Bone marrow (tissue), 2 donors: ENCODE results near the gene VAV3.
A peak's percentile ranks its signal among the peaks of the same experiment; 100 is the strongest.

Source experiments
- DNase-seq, 2 donors: peaks; one replicate each; lab custom pipeline; 2025; lab: John Stamatoyannopoulos, UW

The VAV3 gene

DNA sequence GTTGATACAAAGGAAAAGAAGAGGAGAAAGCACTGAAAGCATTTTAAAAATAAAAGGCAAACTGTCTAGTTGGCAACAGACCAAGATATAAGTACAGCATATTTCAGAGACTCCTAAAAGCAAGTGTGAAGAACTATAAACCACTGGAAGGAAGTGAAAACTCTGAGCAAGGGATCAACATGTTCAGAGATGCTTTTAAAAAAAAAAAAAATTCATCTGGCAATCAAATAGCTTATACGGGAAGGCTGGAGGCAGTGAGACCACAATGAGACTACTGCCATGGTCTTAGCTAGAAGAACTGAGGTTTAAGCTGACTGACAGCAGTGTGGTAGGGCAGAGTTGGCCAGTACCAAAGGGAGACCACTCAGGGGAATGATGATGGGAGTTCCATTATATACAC, 124.3 kb downstream of the VAV3 start:
- DNase-seq, result peak in 1 of 2 donors; percentile 62

DNA sequence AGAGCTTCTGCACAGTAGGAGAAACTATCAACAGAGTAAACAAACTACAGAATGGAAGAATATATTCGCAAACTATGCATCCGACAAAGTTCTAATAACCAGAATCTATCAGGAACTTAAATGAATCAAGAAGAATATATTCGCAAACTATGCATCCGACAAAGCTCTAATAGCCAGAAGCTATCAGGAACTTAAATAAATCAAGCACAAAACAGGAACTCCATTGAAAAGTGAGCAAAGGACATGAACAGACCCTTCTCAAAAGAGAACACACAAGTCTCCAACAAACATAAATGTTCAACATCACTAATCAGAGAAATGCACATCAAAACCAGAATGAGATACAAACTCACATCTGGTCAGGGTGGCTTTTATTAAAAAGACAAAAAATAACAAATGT, 126.9 kb downstream of the VAV3 start:
- peak in 1 of 2 donors; percentile 21 for DNase-seq

DNA sequence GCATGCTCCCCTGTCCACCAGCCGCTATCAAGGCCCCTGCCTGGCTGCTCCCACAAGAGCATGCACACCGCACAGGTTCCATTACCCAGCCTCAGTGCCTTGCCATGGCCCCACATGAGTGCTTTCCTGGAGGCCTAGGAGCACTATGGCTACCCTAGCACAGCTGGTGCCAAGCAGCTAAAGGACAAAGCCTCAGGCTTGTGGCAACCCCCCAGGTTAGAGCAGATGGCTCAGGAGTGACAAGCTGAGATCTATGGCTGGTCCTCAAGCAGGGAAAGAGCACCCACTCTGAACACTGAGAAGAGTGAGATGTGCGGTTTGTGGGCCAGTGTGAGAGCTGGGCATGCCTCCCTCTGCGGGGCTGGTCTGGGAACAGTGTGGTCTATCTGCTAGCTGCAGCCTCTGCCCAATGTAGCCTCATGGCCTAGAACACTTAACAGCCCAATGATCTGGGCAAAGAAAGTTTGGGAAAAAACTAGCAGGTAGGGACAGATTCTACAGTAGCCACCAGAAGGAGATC, 129.8 kb downstream of the VAV3 start:
- no peak for DNase-seq

DNA sequence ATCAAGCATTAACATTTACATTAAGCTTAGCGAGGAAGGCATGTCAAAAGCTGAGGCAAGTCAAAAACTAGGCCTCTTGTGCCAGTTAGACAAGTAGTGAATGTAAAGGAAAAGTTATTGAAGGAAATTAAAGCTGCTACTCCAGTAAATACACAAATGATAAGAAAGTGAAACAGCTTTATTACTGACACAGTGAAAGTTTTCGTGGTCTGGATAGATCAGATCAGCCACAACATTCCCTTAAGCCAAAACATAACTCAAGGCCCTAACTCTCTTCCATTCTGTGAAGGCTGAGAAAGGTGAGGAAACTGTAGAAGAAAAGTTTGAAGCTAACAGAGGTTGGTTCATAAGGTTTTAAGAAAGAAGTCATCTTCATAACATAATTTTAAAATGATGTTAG, 131.9 kb downstream of the VAV3 start:
- DNase-seq, result peak in 1 of 2 donors; percentile 11

DNA sequence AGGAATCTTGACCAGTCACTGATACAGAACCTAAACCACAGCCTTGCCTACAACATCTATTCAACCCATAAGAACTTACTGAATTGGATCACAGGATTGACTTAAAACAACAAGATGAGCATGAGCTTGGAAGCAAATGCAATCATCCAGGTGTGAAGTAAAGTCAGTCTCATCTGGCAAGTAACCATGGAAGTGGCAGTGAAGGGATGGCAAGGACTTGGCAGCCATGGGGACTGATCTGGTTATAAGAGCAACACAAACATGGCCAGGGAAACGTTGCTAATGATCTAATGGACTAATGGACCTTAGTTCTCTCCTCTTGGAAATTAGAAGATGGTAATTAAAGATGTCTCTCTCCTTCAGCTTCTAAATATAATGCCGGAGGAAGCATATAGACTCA, 133.1 kb downstream of the VAV3 start:
- no peak for DNase-seq

DNA sequence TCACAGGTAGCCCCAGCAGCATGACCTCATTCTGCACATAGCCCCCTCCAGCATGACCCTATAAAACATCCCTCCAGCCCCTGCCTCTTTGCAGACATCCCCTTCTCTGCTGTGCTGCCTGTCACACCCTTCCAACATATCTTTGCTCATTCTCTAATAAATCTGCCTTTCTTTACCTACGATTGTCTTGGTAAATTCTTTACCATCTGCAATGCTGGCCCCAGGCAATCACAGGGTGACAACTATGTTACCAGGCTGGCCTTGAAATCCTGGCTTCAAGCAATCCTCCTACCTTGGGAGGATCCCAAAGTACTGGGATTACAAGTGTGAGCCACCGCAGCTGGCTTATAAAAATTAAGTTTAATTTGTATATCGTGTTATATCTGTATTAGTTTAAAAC, 134.5 kb downstream of the VAV3 start:
- no peak for DNase-seq

DNA sequence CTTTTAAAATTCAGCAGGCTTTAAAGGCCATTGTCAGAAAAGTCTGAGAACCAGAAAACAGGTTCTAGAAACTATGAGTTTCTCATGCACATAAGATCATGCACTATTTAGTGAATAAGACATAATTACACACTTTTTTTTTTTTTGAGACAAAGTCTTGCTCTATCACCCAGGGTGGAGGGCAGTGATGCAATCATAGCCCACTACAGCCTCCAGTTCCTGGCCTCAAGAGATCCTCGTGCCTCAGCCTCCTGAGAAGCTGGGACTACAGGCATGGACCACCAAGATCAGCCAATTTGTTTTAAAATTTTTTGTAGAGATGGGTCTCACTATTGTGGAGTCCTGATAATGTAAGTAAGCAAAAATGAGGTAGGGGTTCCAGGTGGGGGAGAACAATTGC, 134.9 kb downstream of the VAV3 start:
- no peak for DNase-seq

DNA sequence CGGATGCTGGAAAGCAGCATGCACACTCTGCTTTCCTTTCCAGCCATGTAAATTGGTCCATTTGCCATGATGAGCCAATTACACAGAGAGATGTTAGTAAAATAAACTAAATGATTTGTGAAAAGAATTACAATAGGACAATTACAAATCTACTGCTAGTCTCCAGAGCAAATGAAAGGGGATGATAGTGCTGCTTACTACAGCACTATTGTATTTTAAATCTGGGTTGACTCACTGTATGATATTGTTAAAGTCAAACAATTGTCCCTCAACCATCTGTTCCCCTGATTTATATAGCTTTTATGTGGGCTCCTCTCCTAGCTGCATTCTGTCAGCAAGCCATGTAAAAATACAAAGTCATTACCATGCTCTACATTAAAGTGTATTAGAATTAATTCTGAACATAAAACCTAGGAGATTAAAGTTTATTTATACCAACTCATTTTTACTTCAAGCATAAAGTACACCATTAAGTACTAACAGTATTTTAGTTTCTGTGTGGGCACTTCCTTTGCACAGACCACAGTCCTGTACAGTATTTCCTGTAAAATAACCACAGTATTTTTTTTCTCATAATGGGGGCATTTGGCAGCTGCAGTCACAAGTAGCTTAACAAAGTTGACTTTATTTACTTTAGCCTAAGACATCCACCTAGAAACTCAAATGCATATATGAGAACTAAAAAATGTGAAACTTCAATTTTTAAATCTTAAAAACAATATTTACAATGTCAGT, 135.8 kb downstream of the VAV3 start:
- peak in 1 of 2 donors; percentile 79 for DNase-seq

DNA sequence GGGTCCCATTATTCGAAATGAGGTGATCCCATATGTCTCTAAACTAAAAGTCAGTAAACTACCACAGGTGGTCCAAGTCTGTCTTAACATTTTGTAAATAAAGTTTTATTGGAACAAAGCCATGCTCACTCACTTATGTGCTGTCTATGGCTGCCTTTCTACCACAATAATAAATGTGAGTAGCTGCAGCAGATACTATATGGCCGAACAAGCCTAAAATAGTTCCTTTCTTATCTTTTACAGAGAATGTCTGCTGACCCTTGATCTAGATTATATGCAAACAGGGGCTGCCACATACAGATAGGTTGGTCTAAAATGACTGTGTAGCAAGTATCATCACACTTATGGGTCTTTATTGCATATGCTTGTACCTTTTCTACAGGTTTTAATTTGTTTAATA, 140.0 kb downstream of the VAV3 start:
- no peak for DNase-seq

DNA sequence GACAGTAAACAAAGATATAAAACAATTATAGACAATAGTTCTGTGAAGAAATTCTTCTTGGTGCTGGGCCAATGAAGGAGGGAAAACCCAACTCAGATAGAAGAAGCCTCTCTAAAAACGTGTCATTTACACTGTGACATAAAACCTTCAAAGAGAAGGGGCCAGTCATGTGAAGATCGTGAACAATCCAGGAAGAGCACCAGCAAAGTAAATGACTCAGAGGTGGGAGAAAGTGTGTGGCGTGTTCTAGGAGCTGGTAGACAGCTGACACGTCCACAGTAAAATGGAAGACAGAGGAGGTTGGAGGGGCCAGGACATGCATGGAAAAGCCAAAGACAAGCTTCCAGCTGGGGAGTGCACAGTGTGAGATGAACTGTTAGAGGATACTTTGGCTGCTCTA, 143.6 kb downstream of the VAV3 start:
- peak in 1 of 2 donors; percentile 8 for DNase-seq

DNA sequence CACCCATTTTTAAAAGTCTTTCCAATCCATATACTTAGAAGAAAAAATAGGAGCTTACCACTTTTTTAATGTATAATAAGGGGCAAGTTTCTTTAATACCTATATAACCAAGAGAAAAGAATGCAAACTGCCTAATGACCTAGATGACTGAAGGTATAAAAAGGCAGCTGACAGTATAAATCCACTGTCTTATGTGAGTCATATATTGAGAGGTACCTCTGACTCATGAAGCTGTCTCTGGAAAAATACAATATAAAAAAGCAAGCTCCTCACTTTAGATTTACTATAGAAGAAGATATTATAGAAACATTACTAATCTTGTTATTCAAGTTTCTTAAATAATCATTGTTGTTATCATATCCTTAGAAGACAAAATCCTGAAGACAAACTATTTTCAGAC, 144.2 kb downstream of the VAV3 start:
- DNase-seq, result peak in 1 of 2 donors; percentile 63

DNA sequence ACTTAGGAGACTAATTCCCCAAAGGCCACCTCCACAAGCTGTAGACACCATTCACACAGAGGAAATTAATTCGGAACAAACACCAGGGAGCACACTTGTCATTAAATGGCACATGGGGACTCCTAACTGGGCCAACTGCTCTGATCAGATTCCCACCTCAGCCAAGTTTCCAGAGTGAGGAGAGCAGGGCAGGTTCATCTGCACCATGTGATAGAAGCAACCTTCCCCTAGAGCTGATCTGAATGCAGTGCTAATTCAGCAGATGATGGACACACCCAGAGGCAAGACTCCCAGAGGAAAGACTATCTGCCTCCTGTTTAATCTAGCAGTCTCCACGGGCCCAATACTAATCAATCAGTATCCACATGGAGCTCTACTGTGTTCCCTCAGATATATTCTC, 147.0 kb downstream of the VAV3 start:
- no peak for DNase-seq

DNA sequence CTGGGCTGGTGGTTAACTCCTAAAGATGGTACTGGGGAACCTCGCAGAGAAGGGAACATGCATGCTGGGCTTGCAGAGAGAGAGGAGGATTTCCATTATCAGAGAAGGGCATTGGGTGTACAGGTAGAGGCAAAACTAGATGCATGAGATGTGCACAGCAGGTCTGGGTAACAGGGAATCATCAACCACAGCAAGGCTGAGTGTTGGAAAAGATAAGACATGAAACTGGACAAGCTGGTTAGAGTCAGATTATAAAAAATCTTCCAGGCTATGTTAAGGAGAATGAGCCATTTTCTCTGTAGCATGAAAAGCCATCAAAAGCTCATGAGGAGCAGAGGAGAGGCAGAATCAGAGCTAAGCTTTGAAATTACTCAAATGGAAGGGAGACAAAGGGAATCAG, 147.8 kb downstream of the VAV3 start:
- DNase-seq, result no peak

DNA sequence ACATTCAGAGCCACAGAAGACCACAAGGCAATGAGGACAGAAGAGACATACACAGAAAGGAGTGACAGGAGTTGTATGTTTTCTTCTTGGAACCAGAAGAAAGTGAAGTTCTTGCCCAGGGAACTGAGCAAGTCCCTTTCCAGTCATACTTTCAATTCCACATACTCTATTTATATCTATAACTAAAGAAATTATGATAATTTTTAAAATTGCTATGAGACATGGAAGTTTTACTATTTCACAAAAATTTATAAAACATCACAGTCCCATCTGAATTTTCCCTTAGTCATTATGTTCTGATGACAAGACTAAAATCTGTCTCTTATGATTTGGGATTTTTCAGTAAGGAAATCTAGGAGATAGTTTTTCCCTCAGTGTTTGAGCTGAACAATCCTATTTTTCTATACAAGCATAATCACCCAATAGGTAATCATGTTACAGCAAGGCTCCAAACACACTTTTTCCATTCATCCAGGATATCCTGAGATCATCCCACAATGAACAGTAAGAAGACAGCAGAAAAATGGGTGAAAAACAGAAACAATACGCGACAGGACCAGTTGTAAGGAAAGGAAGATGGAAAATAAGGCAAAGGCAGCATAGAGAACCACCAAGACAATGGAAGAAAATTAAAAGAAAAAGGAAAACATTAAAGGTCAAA, 154.6 kb downstream of the VAV3 start:
- DNase-seq, result no peak

DNA sequence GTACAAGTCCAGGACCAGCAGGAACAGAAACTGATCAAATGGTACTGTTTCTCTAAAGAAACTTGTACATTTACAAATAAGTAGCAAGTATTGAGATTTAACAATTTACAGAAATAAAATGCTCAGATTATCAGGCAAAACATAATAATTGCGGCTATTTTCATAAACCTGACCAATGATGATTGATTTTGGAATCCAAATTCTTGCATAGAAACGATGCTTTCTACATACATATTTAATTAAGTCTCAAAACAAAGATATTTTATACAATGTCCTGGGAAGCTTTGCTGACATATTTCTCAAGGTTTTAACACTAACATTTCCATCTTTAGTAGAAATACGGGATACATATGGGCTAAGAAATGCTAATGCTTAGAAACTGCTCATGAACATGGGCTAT, 157.1 kb downstream of the VAV3 start:
- DNase-seq, result no peak

DNA sequence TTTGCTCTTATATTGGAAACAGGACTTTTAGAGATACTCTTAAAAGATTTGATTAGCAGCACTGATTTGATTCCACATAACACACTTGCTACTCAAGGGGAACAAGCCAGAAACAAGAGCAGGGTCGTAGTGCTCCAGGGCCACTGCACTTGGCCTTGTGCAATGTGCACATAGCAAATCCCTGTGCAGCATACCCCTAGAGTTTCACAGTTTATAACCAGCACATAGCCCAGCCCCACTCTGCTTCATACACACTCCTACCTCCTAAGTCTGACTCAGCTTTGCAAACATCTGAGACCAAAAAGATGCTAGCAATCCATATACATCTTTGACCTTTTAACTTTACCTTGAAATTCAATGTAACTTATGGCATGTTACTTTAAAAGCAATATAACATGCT, 157.6 kb downstream of the VAV3 start:
- no peak for DNase-seq

DNA sequence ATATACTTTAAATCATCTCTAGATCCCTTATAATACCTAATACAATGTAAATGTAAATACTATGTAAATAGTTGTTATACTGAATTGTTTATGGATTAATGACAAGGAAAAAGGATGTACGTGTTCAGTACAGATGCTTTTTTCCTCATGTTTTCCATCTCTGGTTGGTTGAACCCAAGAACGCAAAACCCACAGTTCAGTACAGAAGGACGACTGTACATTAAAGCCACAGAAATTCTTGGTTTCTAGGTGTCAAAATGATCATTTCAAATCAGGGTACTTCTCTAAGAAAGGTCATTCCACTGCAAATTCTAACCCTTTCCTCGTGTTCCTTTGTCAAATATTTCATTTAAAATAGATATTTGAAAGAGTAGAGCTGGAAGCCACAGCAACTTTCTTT, 158.1 kb downstream of the VAV3 start:
- no peak for DNase-seq

DNA sequence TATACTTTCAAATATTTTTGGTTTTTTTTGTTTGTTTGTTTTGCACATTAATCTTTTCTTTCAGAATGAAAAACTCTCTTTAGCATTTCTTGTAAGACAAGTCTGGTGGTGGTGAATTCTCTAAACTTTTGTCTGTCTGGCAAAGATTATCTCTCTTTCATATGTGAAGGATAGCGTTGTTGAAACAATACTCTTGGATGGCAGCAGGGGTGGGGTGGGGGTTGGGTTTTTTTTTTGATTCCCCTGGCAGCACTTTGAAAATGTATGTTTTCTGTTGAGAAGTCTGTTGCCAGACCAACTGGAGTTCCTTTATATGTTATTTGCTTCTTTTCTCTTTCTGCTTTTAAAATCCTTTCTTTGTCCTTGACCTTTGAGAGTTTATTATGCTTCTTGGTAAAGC, 160.2 kb downstream of the VAV3 start:
- no peak for DNase-seq

DNA sequence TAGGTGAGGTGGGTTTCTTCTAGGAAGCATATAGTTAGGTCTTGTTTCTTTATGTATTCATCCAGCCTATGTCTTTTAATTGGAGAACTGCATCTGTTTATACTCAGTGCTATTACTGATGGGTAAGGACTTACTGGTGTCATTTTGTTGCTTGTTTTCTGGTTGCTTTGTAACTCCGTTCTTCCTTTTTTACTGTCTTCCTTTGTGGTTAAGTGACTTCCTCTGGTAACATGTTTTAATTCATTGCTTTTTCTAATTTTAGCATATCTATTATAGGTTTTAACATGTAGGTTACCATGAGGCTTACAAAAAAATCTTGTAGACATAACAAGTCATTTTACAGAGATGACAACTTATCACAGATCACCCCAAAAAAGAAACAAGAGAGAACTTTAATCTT, 160.8 kb downstream of the VAV3 start:
- DNase-seq, result peak in 1 of 2 donors; percentile 88

DNA sequence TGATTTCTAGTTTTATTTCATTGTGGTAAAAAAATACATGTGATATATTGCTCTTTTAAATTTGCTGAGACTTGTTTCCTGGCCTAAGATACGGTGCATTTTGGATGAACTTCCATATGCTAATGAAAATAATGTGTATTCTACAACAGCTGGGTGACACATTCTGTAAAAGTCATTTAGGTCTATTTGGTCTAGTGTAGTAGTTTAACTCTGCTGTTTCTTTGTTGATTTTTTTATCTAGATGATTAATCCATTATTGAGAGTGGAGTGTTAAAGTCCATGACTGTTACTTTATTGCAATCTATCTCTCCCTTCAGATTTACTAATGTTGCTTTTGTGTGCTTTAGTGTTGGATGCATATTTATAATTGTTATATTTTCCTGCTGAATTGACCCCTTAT, 161.4 kb downstream of the VAV3 start:
- no peak for DNase-seq

DNA sequence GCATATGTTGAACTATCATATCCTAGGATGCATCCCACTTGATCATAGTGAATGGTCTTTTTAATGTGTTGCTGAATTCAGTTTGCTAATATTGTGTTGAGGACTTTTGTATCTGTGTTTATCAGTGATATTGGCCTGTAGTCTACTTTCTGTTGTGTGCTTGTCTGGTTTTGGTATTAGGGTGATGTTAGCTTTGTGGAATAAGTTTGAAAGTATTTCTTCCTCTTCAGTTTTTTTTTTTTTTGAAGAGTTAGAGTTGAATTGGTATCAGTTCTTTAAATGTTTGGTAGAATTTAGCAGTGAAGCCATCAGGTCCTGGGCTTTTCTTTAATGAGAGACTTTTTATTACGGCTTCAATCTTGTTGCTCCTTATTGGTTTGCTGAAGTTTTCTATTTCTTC, 162.3 kb downstream of the VAV3 start:
- no peak for DNase-seq

DNA sequence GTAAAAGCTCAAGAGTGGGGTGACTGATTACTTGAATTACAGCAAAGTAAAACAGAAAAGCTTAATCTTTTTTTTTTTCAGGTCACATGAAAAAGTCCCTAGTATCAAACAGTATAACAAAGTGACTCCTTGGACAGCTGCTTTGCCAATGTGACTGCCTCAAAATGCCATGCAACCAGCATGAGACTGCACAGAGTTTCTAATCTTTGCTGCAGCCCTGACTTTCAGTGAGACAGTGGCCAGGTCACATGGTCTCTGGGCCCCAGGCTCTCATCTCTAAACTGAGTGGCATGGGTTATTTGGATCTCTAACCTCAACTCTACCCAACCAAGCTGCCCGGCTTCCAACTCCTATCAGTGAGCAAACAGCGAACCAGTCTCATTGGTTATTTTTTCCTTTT, 169.0 kb downstream of the VAV3 start:
- DNase-seq, result no peak

DNA sequence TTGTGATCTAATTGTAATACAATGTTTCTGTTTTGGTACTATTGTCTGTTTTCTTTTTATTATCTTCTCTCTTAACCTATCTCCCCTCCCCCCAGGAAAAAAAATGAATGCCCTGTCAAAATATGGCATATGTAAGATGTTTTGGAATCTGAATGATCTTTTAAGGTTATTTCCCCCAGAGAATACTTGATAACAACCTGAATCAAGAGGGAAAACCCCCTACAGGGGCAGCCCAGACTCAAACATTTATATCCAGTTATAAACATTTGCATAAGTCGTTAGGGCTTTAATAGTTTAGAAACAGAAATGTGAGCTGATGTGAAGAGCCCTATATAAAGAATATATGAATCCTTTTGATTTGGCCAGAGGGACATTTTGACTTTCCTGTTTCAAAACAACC, 169.5 kb downstream of the VAV3 start:
- DNase-seq, result no peak

DNA sequence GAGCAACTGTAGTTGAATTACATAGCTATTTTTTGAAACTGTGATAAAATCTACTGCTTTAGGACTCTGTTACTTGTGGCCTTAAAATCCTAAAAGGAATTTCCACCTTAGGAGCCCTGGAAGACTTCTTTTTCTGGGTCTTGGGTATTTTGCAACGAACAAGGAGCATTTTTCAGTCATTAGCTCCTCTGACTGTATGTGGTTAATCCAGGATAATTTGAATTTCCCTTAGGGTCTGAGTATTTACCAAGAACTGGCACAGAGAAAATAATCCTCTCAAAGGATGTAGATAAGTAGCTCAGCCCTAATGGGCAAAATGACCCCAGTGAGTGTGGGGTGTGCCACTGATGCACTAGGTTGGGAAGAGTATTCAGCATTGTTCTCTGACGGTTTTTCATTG, 170.4 kb downstream of the VAV3 start:
- no peak for DNase-seq
